GM10266 (cell line): ENCODE results near the gene WWOX.

ENCODE experiments used
- DNase-seq: peaks from one replicate; pipeline ENCODE4 v3.0.0; 2012; ENCODE audit errors: extremely low spot score
- TF ChIP-seq, protein P1 (sequence below): IDR thresholded peaks from 2 replicates; pipeline ENCODE4 v1.5.1; 2012; ENCODE audit warnings: mild to moderate bottlenecking, low read depth; ENCODE audit not compliant: control insufficient read depth, insufficient read depth; ENCODE audit errors: missing control alignments

The WWOX gene

DNA sequence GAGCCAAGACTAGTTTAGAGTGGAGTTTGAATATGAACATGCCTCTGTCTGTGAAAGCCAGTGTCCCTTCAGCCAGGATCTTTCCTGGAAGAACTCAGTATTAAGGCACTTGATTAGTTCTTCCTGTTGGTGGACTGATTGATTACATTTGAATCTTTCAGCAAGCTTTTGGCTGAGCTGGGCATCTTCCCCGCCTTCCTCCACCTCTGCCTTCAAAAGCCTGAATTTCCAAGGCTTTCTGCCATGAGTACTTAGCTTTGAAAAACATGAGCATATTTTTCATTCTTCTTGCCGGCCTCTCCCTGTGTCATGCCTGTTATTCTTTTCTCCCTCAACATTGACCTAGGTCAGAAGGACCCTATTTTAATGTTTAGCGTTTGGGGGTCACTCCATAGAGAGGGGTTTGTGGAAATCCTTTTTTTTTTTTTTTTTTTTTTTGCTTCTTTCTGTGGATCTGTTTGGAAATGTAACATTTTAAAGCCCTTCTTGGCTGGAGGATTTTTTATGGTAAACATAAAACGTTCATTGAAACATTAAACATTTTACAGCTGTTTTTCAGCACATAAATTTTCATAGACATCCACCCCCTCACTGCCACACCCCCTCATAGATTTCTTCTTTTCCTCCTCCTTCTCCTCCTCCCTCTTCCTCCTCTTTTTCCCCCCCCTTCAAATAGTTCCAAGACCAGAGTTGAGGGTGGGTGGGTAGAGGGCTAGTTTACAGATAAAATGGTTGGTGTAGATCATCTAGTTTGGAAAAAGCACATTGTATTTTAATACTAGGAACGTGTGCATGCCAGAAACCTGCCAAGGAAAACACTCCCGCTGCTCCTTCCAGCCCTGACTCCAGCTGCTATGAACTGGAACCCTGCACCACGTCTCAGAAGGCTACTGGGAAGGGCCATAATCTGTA, 645.9 kb downstream of the WWOX start:
- TF ChIP-seq, protein P1, sequence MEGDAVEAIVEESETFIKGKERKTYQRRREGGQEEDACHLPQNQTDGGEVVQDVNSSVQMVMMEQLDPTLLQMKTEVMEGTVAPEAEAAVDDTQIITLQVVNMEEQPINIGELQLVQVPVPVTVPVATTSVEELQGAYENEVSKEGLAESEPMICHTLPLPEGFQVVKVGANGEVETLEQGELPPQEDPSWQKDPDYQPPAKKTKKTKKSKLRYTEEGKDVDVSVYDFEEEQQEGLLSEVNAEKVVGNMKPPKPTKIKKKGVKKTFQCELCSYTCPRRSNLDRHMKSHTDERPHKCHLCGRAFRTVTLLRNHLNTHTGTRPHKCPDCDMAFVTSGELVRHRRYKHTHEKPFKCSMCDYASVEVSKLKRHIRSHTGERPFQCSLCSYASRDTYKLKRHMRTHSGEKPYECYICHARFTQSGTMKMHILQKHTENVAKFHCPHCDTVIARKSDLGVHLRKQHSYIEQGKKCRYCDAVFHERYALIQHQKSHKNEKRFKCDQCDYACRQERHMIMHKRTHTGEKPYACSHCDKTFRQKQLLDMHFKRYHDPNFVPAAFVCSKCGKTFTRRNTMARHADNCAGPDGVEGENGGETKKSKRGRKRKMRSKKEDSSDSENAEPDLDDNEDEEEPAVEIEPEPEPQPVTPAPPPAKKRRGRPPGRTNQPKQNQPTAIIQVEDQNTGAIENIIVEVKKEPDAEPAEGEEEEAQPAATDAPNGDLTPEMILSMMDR = no peak
- no peak for DNase-seq

DNA sequence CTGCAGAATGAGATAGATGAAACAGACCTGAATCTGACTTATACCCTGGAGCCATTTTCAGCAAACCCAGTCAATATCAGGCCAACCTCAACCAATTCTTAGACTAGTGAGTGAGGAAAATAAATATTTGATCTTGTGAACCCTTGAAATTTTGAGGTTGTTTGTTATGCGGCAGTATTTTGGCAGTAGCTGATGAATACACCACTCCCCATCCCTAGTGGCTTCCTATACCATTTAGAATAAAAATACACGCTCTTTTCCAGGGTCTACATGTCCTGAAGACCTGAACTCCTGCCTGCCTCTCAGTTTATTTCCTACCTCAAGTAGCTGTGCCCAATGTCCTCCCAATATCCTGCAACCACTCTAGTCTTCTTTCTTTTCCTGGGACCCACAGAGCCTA, 647.3 kb downstream of the WWOX start:
- DNase-seq = no peak
- TF ChIP-seq, protein P1 = no peak

DNA sequence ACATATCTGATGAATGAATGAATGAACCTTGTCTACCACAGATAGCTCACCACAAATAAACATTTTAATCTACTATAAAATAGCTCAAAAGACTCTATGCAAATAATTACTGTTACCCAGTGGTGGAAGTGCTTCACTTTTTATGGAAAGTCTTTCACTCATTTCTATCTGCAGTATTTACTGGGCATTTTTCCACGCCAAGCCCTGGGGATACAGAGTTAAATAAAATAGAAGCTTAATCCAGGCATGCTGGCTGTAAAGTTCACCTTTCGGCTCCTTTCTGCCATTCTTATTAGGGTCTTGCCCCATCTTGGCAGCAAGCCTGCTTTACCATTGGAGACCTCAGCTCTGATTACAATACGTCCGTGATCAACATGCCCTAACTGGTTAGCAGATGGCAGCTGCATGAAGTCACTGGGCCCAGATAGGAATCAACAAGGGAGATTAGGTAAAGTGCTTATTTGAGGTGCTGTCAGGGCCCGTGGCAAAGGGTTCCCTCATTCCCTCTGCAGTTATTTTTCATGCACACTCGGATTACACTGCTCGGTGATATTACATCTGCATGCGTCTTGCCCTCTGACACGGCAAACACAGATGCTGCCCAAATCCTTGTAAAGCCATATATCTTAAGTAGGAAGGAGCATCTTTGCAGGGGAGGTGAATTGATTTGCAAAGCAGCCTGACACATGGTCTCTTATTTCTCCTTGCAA, 648.9 kb downstream of the WWOX start:
- TF ChIP-seq, protein P1 = no peak
- no peak for DNase-seq

DNA sequence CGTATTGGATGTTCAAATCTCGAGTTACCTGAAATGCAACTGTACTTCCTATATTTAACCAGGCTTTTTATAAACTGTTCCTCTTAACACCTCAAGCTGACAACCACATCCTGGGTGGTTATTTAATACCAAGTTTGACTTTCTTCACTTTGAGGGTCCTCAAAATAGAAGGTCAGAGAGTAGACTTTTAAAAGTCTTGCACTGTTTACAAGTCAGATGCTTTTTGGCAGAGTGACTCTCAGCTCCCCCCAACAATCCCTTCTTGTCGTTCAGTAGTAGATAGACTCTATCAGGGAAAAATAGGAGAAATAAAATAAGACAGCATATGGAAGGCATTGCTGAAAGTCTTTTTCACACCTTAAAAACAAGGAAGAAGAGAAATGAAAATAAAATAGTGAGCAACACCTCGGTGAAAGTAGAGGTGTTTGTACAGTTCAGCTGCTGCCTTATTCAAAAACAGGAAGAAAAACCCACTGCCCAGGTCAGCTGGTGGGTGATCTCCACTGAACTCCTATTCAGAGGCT, 650.4 kb downstream of the WWOX start:
- DNase-seq = no peak
- TF ChIP-seq, protein P1 = no peak

DNA sequence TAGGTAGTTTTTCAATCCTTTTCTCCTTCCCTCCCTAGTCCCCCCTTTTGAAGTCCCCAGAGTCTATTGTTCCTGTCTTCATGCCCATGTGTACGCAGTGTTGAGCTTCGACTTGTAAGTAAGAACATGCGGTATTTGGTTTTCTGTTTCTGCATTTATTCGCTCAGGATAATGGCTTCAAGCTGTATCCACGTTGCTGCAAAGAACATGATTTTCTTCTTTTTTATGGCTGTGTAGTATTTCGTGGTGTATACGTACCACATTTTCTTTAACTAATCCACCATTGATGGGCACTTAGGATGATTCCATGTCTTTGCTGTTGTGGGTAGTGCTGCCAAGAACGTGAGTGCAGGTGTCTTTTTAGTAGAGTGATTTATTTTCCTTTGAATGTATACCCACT, 651.2 kb downstream of the WWOX start:
- DNase-seq = no peak
- TF ChIP-seq, protein P1 = no peak

DNA sequence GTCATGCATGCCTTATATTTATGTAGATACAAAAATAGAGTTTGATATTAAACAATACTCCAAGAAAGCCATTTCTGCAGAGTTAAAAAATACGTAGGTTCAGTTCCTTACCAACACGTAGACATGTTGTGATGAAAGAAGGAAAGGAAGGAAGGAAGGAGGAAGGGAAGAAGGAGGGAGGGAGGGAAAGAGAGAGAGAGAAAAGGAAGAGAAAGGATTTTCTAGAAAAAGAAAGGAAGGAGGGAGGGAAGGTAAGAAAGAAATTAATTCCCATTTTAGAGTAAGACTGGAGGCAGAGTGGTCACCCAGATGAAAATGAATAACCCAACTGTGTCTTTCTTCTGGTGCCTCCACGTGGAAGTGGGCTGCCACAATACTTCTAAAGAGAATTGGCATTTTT, 652.1 kb downstream of the WWOX start:
- TF ChIP-seq, protein P1 = no peak
- no peak for DNase-seq
